Adipose tissue (tissue), 3 donors: ENCODE measurements around the gene EHD1. TPM values are rescaled to one million over a fixed set of nuclear protein-coding genes. Genes with fewer than 3 reads are reported as not detected.

Experiments
- H3K27ac ChIP-seq: one replicate; pipeline ENCODE4 v1.5.1; 2013; ENCODE audit warnings: low read depth, low read length
- WGBS, 3 donors: extraction: QIAGEN DNeasy Blood & Tissue Kit; methylation state at CpG; one replicate each; pipeline ENCODE4 v1.1.7; 2013; 5-methylcytosine and 5-hydroxymethylcytosine counted together
- polyA plus RNA-seq, 3 donors: library from polyadenylated mRNA; stranded (reverse); fragments of 200-250 nt; gene quantifications; one replicate each; pipeline ENCODE4 v1.2.3, GENCODE V29; 2013
- donor health status: healthy with polysubstance abuse.
- donor health status: Bipolar disorder and iron deficiency.
- donor health status: healthy.

Gene EHD1
- polyA plus RNA-seq, 3 donors: 10.3 to 68.5 (median 22.9) TPM

- 88 to 92% (median 89%) methylated on average over 15 of the region's 15 CpGs for WGBS, 3 donors
- H3K27ac ChIP-seq: no peak overlapping the region
These were observed 36.6 kb downstream of the EHD1 start for GRCh38 chr11:64841592-64842365.

DNA sequence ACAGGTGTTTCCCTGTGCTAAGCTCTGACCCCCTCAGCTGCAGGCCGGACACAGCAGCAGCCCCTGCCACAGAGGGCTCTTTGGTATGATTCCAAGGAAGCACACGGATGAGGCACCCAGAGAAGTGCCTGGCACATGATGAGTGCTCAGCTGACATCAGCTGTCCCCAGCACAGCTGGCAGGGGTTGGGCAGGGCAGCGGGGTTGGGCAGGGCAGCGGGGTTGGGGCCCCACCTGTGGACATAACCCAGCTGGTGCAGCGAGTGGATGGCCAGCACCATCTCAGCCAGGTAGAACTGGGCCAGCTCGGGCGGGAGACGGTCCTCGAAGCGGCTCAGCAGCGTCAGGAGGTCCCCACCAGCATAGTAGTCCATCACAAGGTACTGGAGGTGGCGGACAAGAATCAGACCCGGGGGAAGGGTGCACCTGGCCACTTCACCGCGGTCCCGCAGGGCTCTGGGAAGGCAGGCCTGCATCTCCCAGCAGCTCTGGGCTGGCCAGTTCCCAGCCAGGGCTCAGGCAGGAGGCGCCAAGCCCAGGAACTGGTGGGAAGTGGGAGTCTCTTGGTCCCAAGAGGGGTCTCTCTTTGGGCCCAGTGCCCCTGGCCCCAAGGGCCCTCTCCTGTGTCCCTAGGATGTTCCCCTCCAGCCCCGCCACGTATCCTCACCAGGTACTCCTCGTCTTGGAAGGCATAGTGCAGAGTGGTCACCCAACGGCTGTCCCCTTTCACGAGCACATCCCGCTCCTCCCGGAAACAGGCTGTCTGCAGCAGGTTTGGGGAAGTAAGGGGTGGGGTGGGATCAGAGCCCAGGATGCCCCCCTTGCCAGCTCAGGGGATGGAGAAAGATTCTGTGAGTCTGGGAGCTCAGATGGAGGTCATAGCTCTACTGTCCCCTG, 38.3 kb downstream of the EHD1 start:
- H3K27ac ChIP-seq: no peak overlapping the region
- WGBS, 3 donors: 88 to 91% (median 89%) methylated on average over 20 to 24 of the region's 24 CpGs

DNA sequence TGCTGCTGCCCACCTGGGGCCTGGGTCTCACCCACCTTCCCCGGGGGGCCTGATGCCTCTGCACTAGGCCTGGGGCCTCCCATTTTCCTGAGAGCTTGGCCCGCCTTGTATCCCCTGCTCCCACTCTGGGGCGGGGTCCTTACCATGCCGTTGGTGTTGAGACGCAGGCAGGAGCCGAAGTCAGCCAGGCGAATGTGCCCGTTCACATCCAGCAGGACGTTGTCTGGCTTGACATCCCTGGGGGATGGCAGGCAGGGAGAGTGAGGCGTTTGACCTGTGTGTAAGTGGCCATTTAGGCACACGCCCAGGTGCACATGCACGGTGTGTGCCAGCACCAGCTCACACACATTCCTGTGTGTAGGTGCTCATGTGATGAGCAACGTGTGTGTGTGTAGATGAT, 39.1 kb downstream of the EHD1 start:
- WGBS, 3 donors: 86 to 91% (median 89%) methylated on average over 13 of the region's 13 CpGs
- H3K27ac ChIP-seq: no peak overlapping the region

DNA sequence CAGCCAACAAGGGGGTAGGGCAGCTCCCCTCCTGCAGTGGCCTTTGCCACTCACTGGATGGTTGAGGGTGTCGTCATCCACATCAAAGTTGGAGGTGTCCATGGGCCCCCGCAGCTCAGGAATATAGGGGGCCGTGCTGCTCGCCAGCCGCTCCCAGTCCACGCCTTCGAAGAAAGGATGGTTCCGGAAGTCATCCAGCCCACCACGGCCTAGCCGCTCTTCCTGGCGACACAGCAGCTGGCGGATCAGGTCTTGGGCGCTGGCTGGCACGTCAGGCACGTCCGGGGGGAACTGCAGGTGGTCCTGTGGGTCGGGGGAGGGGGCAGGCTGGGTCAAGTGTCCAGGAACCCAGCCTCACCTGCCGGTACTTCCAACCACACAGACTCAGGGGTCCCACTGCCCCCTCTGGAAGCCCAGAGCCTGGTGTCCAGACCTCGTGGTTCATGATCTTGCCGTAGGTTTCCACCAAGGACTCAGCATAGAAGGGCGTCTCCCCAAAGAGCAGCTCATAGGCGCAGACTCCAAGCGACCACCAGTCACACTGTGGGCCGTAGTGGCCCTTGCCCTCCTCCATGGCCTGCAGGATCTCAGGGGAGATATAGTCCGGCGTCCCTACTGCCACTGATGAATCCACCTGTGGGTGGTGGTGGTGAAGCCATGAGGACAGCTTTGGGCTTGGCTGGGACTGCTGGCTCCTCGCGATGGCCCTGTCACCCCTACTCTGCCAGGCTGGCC, 39.7 kb downstream of the EHD1 start:
- no peak overlapping the region for H3K27ac ChIP-seq
- WGBS, 3 donors: 91 to 95% (median 93%) methylated on average over 28 of the region's 28 CpGs

- WGBS, 3 donors: 91 to 98% (median 91%) methylated on average over 4 to 10 of the region's 10 CpGs
- H3K27ac ChIP-seq: no peak overlapping the region
These were observed 40.5 kb downstream of the EHD1 start for GRCh38 chr11:64837887-64838351.

GRCh38 chr11:64836448-64837072, 41.9 kb downstream of the EHD1 start:
- H3K27ac ChIP-seq: no peak overlapping the region
- WGBS, 3 donors: 80 to 89% (median 86%) methylated on average over 14 to 16 of the region's 16 CpGs

DNA sequence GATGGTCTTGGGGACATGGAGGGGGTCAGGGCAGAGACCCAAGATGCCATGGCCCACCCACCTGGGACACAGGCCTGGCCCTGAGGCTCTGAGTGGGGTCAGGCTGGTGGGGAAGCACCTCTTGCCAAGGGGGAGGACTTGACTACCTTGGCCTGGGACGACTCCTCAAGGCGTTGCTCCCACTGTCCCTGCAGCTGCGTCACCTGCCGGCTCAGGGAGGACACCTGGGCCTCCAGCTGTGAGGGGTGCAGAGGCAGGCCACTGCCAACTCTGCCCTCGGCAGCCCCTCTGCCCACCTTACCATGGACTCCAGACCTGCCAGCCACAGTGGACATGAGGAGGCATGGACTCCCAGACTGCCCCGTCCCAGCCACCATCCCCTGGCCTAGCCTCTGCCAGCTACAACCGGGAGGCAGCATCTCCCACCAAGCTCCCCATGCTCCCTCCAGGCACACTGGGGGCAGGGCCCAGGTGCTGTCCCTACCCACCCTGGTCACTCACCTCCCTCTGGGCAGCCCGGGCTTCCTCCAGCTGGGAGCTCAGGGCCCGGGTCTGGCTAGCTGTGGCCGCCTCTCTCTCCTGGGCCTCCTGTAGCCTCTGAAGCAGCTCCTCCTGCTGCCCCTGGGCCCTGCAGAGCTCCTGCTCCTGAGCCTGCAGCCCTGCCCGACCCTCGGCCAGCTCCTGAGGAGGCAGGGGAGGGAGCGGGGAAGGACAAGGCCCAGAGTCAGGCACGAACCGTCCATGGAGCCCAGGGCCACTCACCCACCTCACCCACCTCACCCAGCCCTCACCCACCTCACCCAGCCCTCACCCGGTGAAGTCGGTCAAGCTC, 42.6 kb downstream of the EHD1 start:
- WGBS, 3 donors: 78 to 95% (median 87%) methylated on average over 12 to 17 of the region's 17 CpGs
- H3K27ac ChIP-seq: no peak overlapping the region

DNA sequence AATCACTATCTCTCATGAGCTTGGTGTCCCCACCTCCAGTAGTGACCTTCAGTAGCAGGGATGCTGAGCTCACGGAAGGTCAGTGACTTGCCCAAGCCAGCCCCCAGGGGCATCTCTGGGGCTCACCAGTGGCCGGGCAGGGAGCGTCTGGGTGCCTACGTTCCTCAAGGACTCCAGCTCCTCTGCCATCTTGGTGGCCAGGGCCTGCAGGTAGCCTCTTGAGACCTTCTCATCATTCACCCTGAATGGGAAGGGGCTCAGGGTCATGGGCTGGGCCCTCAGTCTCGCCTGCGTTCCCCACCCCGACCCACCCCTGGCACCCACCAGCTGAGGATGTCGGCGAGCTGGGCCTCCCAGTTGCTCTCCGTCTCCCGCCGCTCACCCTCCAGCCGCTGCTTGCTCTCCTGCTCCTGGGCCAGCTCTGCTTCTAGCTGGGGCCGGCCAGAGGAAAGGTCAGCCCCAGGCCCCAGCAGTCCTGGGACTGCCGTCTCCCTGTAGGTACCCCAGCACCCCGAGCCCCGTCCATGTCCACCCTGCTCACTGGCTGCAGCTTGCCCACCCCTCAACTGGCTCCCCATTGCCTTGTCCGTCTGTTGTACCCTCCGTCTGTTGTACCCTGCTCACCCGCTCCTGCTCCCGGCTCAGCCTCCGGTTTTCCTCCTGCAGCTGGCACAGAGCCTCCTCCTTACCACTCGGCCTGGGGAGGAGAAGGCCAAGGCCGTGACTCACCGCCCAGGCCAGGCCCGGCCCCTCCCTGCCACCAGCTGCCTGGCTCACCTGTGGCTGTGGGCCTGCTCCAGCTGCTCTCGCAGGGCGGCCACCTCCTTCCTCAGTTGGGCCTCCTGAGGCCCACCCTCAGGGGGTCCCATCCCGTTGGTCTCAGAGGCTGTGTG, 43.5 kb downstream of the EHD1 start:
- WGBS, 3 donors: 75 to 85% (median 82%) methylated on average over 28 to 29 of the region's 29 CpGs
- H3K27ac ChIP-seq: no peak overlapping the region

DNA sequence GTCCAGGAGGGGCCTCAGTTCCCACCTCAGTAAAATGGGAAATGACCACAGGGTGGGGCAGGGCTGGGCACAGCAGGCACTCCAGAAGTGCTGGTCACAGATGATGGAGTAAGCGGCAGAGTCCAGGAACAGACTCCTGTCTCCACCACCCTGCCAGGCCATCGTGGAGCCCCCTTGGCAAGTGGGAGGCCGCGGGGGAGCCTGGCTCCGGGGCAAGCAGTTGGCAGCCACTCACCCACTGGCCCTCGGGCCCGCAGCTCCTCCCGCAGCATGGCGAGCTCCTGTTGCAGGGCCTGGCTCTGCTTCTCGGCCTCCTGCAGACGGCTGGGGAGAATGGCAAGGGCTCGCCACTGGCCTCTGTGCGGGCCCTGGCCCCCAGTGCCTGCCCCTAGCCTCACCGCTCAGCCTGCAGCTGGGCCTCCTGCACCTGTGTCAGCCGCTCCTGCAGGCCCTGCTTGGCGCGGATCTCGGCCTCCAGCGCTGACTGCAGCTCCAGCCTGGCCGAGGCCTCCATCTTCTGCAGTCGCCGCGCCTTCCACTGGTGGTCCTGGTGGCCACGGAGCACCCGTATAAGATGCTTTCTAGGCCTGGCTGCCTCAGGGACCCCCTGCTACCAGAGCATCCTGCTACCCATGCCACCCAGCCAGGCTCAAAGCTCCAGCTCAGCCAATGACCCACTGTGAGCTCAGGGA, 44.2 kb downstream of the EHD1 start:
- H3K27ac ChIP-seq: no peak overlapping the region
- WGBS, 3 donors: 91 to 94% (median 93%) methylated on average over 23 to 25 of the region's 25 CpGs

GRCh38 chr11:64833509-64833908, 44.9 kb downstream of the EHD1 start:
- H3K27ac ChIP-seq: no peak overlapping the region
- 87 to 89% (median 89%) methylated on average over 9 to 10 of the region's 10 CpGs for WGBS, 3 donors

DNA sequence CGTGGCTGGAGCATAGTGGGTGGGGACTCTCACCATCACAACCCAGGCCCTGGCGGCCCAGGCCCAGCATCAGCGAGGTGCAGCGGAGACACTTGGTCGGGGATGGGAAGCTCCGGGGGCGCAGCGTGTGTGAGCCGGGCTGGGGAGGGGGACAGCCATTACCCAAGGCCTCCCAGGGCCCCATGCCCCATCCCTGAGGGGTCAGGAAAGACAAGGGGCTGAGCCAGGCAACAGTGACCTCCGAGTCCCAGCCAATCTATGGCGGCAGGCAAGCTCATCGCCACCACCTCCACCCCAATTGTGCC, 45.3 kb downstream of the EHD1 start:
- WGBS, 3 donors: 87 to 95% (median 90%) methylated on average over 12 of the region's 12 CpGs
- no peak overlapping the region for H3K27ac ChIP-seq

- no peak overlapping the region for H3K27ac ChIP-seq
- 92 to 96% (median 93%) methylated on average over 17 to 21 of the region's 21 CpGs for WGBS, 3 donors
These were observed 45.8 kb downstream of the EHD1 start for GRCh38 chr11:64832467-64833197.

GRCh38 chr11:64831411-64831891, 47.0 kb downstream of the EHD1 start:
- no peak overlapping the region for H3K27ac ChIP-seq
- WGBS, 3 donors: 87 to 91% (median 89%) methylated on average over 24 of the region's 24 CpGs

GRCh38 chr11:64829536-64830251, 48.7 kb downstream of the EHD1 start:
- WGBS, 3 donors: 90 to 94% (median 93%) methylated on average over 43 of the region's 43 CpGs

GRCh38 chr11:64827451-64827839, 51.0 kb downstream of the EHD1 start:
- no peak overlapping the region for H3K27ac ChIP-seq
- 94 to 95% (median 95%) methylated on average over 22 of the region's 22 CpGs for WGBS, 3 donors

More at GRCh38 chr11:64829536-64830251, 48.7 kb downstream of the EHD1 start:
- no peak overlapping the region for H3K27ac ChIP-seq
